OCI-LY3 (cell line): ENCODE data around the gene EXOC6.

Experiments used
- CTCF ChIP-seq: fragments of 200-600, 300-600 bp; sonication (generic); IDR thresholded peaks from 2 replicates; pipeline ENCODE4 v1.5.1; 2014; ENCODE audit warnings: antibody characterized with exemption, low read length, low read depth
- EZH2phosphoT487 ChIP-seq: fragments of 200-600 bp; shearing (Covaris generic); IDR thresholded peaks from 2 replicates; pipeline ENCODE4 v1.6.1; 2018; ENCODE audit warnings: antibody characterized with exemption, mixed run types, low read depth

- TF ChIP-seq CTCF (no peak), EZH2phosphoT487 (no peak)
Measured at GRCh38 chr10:92903633-92904032, 55.3 kb downstream of the EXOC6 start.
